ENCODE measurements around the gene LRCH1.
"Not testable (repeated sequence)": the region's sequence is repeated elsewhere in the genome, so short reads cannot be mapped to it uniquely, and the experiment has no call there.

LRCH1 gene, protein sequence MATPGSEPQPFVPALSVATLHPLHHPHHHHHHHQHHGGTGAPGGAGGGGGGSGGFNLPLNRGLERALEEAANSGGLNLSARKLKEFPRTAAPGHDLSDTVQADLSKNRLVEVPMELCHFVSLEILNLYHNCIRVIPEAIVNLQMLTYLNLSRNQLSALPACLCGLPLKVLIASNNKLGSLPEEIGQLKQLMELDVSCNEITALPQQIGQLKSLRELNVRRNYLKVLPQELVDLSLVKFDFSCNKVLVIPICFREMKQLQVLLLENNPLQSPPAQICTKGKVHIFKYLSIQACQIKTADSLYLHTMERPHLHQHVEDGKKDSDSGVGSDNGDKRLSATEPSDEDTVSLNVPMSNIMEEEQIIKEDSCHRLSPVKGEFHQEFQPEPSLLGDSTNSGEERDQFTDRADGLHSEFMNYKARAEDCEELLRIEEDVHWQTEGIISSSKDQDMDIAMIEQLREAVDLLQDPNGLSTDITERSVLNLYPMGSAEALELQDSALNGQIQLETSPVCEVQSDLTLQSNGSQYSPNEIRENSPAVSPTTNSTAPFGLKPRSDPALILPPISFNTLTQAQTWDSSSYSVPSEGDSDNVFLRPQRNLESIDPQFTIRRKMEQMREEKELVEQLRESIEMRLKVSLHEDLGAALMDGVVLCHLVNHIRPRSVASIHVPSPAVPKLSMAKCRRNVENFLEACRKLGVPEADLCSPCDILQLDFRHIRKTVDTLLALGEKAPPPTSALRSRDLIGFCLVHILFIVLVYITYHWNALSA

DNA sequence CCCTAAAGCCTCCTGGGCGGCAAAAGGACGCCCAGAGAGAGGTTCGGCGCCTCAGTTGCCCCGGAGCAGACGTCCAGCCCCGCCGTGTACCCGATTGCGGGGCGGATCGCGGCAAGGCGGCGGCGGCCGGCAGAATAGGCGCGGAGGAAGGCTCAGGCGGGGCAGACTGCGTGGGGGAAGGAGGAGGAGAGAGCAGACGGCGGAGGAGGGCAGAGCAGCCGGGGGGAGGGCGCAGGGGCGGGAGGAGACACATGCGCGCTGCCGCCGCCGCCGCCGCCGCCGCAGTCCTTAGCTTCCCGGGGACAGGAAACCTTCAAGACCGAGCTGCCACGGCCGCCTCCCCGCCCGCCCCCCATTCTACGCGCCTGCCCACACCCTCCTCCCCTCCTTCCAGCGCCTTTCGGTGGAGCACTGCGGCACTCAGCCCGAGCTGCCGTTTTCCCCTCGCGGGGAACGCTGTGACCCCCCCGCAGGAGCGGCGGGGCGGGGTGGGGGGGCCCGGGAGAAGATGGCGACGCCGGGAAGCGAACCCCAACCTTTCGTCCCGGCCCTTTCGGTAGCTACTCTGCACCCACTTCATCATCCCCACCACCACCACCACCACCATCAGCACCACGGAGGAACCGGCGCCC, at the start of gene LRCH1:
Gene LRCH1 (plus strand): TSS at position 282 of the 632 bp plus-strand sequence. CDS start 227 bp downstream, at position 509.
- peak; percentile 82 for DNase-seq

DNA sequence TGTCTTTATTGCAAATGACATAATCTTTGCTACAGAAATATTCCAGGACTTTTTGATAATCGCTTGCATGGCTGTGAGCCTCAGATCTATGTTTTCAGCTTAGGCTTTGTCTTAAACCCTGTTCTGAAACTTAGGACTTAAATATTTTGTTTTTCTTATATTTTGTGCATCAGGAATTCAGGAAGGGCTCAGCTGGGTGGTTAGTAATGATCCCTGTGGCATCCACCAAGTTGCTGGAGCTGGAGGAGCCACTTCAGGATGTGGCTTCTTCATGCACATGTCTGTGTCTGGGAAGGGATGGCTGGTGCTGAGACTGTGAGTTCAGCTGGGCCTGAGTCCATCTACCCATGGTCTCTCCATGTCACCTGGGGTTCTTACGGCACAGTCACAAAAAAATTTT, 48.9 kb upstream of the LRCH1 start:
- no peak for DNase-seq

DNA sequence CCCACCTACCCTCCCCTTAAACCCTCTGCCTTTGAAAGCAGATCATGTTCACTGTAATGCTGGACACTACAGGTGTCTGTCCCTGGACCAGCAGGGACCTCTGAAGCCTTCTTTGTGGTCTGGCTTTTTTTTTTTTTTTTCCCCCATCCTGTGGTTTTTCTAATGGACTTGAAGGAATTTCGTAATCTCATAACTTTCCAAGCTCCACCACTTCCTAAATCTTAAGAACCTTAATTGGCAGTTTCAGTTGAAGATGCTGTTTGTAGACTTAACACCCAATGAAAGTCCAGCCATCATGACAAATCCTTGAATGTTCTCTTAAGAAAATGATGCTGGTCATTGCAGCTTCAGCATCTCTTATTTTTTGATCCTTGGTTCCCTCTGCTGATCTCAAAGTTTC, 45.0 kb upstream of the LRCH1 start:
- DNase-seq, result no peak

DNA sequence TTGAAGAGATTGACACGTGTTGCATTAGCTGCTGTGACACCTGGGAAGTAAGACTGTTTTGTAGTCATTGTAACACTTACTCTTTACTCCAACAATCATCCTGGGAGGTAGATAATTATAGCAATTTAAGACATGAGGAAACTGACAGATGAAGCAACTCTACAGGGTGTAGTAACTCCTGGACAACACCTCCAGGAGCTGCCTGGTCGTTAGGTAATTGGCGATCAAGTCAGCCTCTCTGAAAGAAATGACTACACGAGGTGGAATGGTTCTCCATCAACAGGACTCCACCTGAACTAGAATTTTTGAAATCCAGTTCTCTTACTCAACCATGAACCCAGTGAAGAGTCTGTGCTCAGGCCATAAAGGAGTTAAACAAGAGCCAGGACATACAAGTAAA, 43.0 kb upstream of the LRCH1 start:
- no peak for DNase-seq

DNA sequence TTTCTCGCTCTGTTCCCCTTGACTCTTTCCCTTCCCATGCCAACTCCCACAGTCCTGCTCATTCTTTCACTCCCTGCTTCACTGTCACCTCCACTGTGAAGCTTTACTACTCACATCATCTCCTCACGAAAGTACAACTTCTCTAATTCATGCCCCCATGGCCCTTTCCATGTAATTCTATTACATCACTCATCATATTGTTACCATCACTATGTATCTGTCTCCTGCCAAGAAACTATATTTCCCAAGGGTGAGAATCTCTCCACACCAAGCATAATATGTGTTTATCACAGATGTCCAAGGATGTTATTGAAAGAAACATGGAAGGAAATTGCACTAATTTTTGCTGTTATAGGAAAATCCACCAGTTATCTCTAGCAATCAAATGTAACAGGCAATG, 37.2 kb upstream of the LRCH1 start:
- no peak for DNase-seq

DNA sequence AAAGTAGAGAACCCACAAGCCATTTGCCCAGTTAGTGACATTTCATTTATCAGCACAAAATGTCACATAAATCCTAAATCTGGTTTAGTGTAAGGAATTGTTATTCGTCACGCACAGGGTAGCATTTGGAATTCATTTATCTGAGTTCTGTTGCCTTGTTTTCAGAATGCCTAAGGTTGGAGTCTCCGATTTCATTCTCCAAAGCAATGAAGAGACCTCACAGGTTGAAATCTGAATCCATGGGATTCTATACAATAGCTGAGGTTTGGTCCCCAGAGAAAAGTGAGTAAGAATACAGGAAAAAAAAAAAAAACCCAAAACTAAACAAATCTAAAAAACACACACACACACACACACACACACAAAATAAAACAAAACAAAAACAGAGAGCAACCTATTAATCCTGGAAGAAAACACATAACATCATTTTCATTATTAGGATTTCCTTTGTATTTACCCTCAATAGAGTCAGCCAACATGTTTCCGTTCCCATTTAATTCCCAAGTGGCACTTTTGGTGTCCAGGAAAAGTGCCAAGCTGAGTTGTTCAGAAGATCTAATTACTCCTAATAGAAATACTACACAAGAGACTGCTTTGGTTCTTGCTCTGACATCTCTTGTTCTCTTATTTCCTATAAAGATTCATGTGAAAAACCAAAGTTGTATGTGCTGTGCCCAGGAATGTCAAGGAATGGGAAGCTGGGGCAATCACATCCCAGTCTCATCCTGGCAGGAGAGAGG, 36.2 kb upstream of the LRCH1 start:
- DNase-seq, result peak; percentile 71

DNA sequence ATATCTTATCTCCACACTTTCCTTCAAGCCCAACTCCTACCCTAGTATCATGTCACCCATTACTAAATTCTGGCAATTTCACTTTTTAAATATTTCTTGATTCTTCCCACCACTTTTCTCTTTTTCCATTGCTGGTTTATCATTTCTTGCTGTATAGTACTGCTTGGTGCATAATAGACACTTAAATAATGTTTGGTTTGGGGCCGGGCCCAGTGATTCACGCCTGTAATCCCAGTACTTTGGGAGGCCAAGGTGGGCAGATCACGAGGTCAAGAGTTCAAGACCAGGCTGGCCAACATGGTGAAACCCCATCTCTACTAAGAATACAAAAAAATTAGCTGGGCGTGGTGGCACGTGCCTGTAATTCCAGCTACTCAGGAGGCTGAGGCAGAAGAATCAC, 35.2 kb upstream of the LRCH1 start:
- DNase-seq, result not testable (repeated sequence)

DNA sequence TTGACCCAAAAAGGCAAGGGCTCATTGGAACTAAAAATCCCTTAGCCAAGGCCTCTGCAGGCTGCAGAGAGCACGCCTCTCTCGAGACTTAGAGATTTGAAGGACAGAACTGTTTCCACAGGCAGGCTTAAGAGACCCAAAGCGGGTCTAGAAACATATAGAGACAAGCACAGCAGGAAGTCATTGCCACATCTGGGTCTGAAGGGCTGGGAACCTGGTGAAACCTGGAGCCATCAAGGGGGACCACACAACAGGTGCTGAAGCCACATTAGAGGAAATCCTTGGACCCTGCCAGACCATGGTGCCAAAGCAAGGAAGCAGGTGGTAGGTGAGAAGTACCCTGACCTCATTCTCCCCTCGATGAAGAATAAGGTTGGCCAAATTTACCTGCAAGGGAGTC, 33.8 kb upstream of the LRCH1 start:
- no peak for DNase-seq

DNA sequence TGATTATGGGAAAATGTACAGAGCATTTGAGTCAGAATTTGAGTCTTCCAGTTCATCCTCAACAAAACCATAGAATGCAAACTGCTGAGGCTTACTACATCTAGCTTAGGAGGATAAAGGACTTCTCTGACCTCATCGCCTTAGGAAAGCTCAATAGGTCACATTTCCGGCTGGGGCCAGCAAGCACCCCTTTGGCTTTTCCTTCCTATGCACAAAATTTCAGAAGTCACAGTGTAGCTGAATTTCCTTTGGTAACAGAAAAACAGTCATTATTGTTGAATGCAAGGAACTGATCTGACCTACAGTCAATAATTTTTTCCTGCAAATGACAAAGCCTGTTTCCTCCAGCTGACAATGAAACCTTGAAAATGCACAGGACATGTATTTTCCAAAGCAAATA, 32.8 kb upstream of the LRCH1 start:
- no peak for DNase-seq

DNA sequence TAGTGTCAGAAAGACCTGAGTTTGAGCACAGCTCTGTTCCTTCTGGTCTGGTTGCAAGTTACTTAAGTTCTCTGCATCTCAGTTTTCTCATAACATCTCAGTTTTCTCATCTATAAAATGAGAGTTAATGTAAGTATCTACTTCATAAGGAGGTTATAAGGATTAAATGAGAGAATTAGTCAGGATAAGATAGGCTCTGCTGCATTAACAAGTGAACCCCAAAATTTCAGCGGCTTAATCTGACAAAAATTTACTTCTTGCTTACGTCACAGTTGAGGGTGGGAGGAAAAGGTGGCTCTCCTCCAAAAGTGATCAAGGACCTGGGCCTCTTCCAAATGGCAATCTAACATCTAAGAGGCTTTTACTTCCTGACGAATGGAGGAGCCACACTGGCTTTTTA, 31.5 kb upstream of the LRCH1 start:
- no peak for DNase-seq

DNA sequence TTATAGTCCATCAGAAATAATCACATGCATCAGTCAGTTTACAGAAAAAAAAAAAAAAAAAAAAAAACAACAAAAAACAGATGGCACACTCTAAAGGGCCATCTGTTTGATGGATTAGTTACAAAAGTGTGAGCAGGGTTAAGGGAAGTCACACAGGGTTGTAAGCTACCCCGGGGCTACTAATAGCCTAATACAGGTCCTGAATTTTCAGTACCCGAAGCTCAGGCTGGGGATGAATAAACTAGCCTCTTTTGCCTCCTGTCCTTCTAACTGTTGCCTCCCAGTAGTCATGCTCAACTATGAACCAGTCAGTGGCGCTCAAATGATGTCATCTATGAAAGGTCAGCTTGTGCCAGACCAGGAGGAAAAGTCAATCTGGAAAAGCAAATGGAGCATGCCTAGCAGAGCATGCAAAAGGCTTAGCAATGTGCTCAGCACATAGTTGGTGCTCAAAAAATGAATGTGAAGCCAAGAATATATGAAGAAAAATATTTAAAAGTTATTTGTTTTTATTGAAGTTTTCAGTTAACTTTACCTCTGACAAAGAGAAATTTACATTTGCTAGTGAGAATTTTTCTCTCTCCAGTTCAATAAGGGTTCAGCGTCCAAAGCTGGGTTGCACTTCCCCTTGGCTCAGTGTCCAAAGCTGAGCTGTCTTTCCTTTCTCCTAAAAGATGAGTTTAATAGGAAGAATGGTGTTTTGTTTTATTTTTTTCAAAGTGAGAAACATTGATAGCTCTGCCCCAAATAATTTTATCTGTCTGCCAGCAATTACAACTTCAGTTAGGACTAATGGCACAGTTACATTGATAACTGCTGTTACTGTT, 30.8 kb upstream of the LRCH1 start:
- DNase-seq, result no peak

DNA sequence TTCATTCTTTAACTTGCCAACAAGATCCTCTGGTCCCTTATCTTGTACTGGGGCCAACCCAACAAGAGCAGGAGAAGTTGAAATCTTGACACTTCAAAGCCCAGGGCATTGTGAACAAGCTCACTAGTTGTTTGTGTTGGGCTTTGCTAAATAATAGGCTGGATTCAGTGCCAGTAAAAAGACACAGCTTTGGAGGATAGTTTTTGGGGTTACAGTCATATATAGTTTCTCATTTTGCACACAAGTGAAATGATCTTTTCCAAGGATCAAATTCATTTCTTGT, 30.3 kb upstream of the LRCH1 start:
- DNase-seq, result no peak

DNA sequence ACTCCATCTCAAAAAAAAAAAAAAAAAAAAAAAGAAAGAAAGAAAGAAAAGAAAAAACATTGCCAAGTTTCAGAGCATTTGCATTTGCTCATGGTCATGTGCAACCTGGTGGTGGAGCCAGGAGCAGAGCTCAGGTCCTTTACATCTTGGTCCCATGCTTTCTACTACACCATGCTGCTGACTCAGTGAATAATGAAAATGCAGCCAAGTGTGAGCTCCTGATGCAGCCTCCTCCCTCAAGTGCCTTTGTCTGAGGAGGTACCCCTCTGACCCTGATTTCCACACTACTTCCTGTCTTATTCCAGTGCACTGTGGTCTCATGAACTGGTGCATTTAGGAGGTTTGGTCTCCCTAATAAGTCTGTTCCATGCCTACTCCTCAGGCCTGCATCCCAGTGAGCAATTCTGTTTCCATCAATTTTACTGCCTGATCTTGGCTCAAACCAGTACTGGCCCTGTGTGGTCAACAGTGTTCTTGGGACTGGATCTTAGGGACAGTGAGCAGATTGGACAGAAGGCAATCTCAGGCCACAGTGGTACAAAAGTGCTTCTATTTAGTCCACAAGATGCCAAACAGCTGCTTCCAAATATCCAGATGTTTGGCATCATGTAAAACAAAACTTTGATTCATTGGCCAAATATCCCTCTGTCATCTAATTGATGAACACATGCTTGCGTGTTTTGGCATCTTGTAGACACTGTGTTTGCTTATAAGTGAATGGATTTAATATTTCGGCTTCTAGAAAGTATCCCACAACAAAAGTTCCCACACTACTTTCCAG, 28.8 kb upstream of the LRCH1 start:
- DNase-seq, result no peak

DNA sequence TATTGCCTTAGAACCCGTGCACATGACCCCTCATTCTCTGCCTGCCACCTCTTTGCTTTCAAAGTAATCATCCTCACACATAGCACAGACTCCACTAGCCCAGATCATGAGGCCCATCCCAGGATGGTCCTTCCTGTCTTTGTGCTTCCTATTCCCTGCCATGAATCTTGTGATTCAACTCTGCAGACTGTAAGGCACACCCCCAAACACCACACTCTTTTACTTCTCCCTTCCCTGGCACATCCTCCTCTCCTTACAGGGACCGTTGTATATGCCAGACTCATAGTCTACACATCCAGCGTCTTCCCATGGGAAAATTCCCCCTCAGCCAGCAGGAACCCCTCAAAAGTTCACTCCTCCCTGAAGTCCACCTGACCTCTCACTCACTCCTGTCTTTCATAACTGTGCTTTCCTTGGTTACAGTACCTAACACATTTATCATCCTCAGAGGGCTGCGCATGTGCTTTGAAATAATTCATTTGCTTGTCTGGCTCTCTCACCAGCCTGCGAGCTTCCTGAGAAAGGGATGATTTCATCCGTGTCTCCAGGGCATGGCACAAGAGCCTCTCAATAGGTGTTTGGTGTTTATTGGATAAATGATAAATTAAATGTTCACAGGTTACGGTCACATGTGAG, 26.8 kb upstream of the LRCH1 start:
- peak; percentile 66 for DNase-seq

DNA sequence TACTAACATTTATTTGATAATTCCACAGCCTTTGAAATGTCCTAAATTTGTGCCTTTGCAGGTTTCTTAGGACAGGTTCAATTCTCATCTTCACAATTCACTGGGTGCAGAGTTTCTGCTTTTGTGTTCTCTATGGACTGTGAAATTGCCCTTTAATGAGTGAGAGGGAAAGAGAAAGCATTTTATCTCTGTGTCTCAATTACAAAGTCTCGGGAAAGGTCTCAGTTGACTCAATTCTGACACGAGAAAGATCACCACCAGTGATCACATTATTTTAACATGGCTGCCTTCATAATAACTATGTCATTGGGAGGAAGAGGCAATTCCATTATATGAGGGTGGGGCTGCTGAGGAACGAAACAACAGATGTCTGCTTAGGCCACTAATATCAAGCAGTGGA, 26.2 kb upstream of the LRCH1 start:
- DNase-seq, result peak; percentile 66

DNA sequence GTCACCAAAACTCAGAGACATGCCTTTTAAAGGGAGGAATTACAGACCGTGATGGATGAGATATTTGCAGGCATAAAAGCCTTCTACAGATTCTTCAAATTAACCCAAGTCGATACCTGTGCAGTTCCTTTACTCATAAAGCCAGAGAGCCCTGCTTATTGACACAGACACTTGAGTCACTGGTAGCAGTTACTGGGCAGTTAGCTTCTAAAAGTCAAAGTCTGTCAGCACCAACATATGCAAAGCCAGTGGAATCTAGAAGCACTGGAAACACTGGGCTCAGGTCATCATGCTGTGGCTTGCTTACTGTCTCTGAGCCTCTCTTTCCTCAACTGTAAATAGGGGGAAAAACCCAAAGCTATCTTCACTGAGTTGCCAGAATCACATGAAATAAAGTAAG, 25.7 kb upstream of the LRCH1 start:
- DNase-seq, result peak; percentile 36

DNA sequence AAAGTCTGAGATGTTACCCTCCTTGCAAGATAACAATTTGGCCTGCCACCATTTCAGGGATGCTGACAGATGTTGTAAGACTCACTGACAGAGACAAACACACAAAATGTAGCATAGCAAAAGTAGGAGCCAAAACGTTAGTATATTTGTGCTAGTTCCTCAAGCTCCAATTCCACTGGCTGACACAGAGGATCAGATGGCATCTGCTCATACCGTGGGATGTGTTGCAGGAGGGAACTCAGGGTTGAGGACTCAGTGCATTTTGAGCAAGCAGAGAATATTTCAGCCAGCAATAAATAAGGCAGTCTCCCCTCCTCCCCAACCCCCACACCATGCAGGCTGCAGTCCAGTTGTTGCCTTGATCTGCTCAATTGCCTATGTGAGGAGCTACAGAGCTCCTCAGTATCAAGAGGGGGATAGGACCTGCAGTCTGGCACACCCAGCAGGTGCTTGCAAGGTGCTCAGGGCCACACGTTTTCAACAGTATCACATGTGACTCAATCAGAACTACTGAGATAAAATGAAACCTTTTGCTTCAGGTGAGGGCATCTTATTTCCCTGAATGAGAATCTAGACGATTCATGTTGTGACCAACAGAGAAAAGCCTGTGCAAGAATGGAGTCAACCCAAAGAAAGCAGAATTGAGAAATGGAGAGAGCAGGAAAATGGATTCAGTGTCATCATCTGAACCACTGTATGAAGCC, 23.6 kb upstream of the LRCH1 start:
- DNase-seq, result peak; percentile 60

DNA sequence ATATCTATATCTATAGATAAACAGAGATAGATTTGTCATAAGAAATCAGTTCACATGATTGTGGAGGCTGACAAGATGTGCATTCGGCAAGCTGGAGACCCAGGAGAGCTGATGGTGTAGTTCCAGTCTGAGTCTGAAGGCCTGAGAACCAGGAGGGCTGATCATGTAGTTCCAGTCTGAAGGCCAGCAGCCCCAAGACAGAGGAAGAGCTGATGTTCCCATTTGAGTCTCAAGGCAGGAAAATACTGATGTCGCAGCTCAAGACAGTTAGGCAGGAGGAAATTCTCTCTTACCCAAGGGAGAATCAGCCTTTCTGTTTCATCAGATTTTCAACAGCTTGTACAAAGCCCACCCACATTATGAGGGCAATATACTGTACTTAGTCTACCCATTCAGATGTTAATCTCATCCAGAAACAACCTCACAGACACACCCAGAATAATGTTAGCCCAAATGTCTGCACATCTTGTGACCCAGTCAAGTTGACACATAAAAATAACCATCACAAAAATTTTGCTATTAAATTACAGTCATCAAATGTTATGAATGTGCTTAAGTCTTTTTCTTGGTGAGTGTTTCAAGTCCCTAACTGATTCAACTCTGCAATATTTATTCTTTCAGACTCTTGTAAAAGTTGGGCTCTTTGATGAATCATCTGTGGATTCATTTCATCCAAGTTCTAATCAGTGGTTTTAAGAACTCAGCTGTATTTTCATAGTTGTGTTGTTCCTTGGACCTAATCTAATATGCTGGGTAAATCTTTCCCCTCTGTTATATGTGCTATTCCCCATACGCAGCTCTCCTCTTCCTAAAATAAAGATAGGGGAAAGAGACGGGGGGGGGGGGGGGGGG, 22.7 kb upstream of the LRCH1 start:
- DNase-seq, result no peak

DNA sequence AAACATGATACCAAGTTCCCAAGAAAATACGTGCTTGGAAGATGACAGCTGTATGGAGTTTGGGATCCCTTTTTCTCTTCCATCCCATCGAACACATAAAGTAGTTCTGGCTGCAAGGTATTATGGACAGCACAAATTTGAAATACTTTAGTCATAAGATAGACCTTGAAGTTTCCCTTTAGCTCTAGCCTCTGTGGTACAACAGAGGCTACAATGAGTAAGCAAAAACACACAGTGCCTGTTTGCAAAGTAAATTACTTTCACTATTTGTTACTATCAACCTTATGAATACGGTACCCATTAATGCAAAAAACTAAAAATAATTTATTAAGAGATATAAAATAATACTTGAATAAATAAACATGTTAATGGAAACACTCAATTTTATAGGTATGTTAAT, 21.0 kb upstream of the LRCH1 start:
- DNase-seq, result no peak

DNA sequence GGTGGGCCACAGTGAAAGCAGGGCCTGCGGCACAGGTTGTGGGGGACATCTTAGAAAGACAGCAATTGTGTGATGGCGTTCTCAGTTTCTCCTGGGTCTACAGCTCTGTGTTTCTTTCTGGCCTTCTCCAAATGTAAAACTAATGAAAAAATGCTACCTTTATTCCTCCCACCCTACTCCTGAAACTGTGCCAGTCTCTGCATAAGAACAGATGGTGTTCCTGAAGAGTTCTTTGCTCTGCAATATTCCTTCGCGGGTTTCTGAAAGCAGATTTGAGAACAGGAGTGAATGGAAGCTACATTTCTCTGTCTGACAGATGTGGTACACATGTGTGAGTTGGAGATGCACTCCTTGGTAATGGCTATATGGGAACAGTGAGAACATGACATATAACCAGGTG, 18.0 kb upstream of the LRCH1 start:
- no peak for DNase-seq
